ENCODE measurements around the gene LGALS9. TPM values are rescaled to one million over a fixed set of nuclear protein-coding genes. Genes with fewer than 3 reads are reported as not detected.
A peak's percentile ranks its signal among the peaks of the same experiment; 100 is the strongest.

Gene LGALS9
- polyA plus RNA-seq, 1 donor (not counting 4 experiments of a cell fraction or from before 2014, with no cell fraction given) = 0.94 TPM

DNA sequence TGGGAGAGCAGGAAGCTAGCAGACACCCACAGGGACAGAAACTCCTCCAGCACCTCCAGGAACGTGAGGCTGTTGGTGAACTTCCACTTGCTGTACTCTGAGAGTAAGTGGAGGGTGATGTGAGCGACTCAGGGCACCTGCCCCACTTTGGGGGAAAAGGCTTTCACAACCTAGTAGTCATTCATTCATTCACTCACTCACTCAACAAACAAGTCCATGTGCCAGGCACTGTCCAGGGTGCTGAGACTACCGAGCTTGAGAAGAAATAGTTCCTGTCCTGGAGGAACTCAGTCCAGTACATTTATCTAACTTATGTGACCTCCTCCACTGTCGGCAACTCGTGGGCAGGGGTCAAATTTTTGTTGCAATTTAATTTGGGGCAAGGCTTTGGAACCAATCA, 26.6 kb downstream of the LGALS9 start:
- no peaks in the 10 kb centered on the region for H3K9me1 ChIP-seq (ENCODE audit: control insufficient read depth, extremely low read depth, insufficient read depth, low read length)
- no peak for TF ChIP-seq EZH2 (IDR thresholded peaks at IDR 0.05; ENCODE audit: low read length)
- TF ChIP-seq, protein P1, sequence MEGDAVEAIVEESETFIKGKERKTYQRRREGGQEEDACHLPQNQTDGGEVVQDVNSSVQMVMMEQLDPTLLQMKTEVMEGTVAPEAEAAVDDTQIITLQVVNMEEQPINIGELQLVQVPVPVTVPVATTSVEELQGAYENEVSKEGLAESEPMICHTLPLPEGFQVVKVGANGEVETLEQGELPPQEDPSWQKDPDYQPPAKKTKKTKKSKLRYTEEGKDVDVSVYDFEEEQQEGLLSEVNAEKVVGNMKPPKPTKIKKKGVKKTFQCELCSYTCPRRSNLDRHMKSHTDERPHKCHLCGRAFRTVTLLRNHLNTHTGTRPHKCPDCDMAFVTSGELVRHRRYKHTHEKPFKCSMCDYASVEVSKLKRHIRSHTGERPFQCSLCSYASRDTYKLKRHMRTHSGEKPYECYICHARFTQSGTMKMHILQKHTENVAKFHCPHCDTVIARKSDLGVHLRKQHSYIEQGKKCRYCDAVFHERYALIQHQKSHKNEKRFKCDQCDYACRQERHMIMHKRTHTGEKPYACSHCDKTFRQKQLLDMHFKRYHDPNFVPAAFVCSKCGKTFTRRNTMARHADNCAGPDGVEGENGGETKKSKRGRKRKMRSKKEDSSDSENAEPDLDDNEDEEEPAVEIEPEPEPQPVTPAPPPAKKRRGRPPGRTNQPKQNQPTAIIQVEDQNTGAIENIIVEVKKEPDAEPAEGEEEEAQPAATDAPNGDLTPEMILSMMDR (optimal IDR thresholded peaks at IDR 0.05 in 1 of 3, IDR thresholded peaks at IDR 0.05 in 1 of 3, conservative IDR thresholded peaks at IDR 0.05 in 1 of 3; ENCODE audit: extremely low read depth in 1 of 3, insufficient read depth in 2 of 3, low read length in 3 of 3) = no peak
- no peak overlapping the region for H2AFZ ChIP-seq (ENCODE audit: control insufficient read depth, low read length)
- no peaks in the 10 kb centered on the region for H3K79me2 ChIP-seq (ENCODE audit: control insufficient read depth, insufficient read depth, low read length)
- DNase-seq (ENCODE audit: low read depth, low spot score) (no peak), FAIRE-seq (peak; percentile 62)
- H3K27me3 ChIP-seq (ENCODE audit: control insufficient read depth, extremely low read depth, insufficient read depth, low read length) = no peaks in the 10 kb centered on the region
- no peaks in the 10 kb centered on the region for H3K9me3 ChIP-seq (ENCODE audit: control insufficient read depth, low read depth, low read length)
- H4K20me1 ChIP-seq (ENCODE audit: control insufficient read depth, extremely low read depth, insufficient read depth, low read length) = no peaks in the 10 kb centered on the region
- H3K27ac ChIP-seq (ENCODE audit: control insufficient read depth, insufficient read depth, low read length) = no peak overlapping the region
- H3K36me3 ChIP-seq (ENCODE audit: control insufficient read depth in 2 of 2, extremely low read depth in 1 of 2, insufficient read depth in 2 of 2, low read length in 2 of 2) = no peaks in the 10 kb centered on the region
- H3K4me1 ChIP-seq (ENCODE audit: control insufficient read depth, extremely low read depth, insufficient read depth, low read length) = no peaks in the 10 kb centered on the region
- H3K9ac ChIP-seq (ENCODE audit: control insufficient read depth, extremely low read depth, insufficient read depth, low read length) = no peak overlapping the region
- dilution Hi-C loops (cut with MboI; ENCODE audit: extremely low pct_ligation_motif_present, low sequenced_read_pairs) = no loop called here
- no peak overlapping the region for H3K4me3 ChIP-seq (ENCODE audit: control insufficient read depth in 2 of 3, extremely low read depth in 1 of 3, insufficient read depth in 2 of 3, low read depth in 1 of 3, low read length in 3 of 3)
- no peak overlapping the region for H3K4me2 ChIP-seq (ENCODE audit: control insufficient read depth, extremely low read depth, insufficient read depth, low read depth, low read length)

DNA sequence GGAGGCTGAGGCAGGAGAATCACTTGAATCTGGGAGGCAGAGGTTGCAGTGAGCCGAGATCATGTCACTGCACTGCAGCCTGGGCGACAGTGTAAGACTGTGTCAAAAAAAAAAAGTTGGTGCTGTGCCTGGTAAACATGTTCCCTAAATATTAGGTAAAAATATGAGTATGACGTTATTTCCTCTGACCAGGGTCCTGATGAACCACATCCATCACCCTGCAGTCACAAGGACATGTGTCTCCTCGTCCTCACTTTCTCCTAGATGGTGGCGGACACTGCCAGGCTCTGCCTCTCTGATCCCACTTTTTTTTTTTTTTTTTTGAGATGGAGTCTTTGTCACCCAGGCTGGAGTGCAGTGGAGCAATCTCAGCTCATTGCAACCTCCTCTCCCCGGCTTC, 28.7 kb downstream of the LGALS9 start:
- H3K9me1 ChIP-seq (ENCODE audit: control insufficient read depth, extremely low read depth, insufficient read depth, low read length) = no peaks in the 10 kb centered on the region
- no peak overlapping the region for H2AFZ ChIP-seq (ENCODE audit: control insufficient read depth, low read length)
- H3K36me3 ChIP-seq (ENCODE audit: control insufficient read depth in 2 of 2, extremely low read depth in 1 of 2, insufficient read depth in 2 of 2, low read length in 2 of 2) = no peaks in the 10 kb centered on the region
- H3K9me3 ChIP-seq (ENCODE audit: control insufficient read depth, low read depth, low read length) = no peaks in the 10 kb centered on the region
- no peak overlapping the region for H3K4me2 ChIP-seq (ENCODE audit: control insufficient read depth, extremely low read depth, insufficient read depth, low read depth, low read length)
- H3K9ac ChIP-seq (ENCODE audit: control insufficient read depth, extremely low read depth, insufficient read depth, low read length) = no peak overlapping the region
- no peak overlapping the region for H3K4me3 ChIP-seq (ENCODE audit: control insufficient read depth in 2 of 3, extremely low read depth in 1 of 3, insufficient read depth in 2 of 3, low read depth in 1 of 3, low read length in 3 of 3)
- no peaks in the 10 kb centered on the region for H4K20me1 ChIP-seq (ENCODE audit: control insufficient read depth, extremely low read depth, insufficient read depth, low read length)
- TF ChIP-seq, protein P1 (optimal IDR thresholded peaks at IDR 0.05 in 1 of 3, IDR thresholded peaks at IDR 0.05 in 1 of 3, conservative IDR thresholded peaks at IDR 0.05 in 1 of 3; ENCODE audit: extremely low read depth in 1 of 3, insufficient read depth in 2 of 3, low read length in 3 of 3) = no peak
- TF ChIP-seq EZH2 (IDR thresholded peaks at IDR 0.05; ENCODE audit: low read length) = no peak
- dilution Hi-C loops (cut with MboI; ENCODE audit: extremely low pct_ligation_motif_present, low sequenced_read_pairs) = no loop called here
- no peak overlapping the region for H3K27ac ChIP-seq (ENCODE audit: control insufficient read depth, insufficient read depth, low read length)
- no peaks in the 10 kb centered on the region for H3K27me3 ChIP-seq (ENCODE audit: control insufficient read depth, extremely low read depth, insufficient read depth, low read length)
- DNase-seq (ENCODE audit: low read depth, low spot score) (no peak), FAIRE-seq (no peak)
- H3K4me1 ChIP-seq (ENCODE audit: control insufficient read depth, extremely low read depth, insufficient read depth, low read length) = no peaks in the 10 kb centered on the region
- H3K79me2 ChIP-seq (ENCODE audit: control insufficient read depth, insufficient read depth, low read length) = no peaks in the 10 kb centered on the region

Measured in keratinocyte (primary cell).